ENCODE data around the gene BLID. TPM values are rescaled to one million over a fixed set of nuclear protein-coding genes. Genes with fewer than 3 reads are reported as not detected.

The BLID gene
- total and polyA plus RNA-seq, 10 of the 15 experiments (the other 5 are each of a cell fraction or from before 2014, with no cell fraction given) = not detected

GRCh38 chr11:122094836-122095235, 21.2 kb downstream of the BLID start:
- FAIRE-seq = no peak
- no peak for ATAC-seq
- Histone ChIP-seq H3K27me3 (replicated peaks in 1 of 2; ENCODE audit: control insufficient read depth in 2 of 2, insufficient read depth in 2 of 2, low read length in 1 of 2) (no peaks in the 10 kb centered on the region; a peak in 1 of 4 replicates), H3K9ac (ENCODE audit: control insufficient read depth, insufficient read depth, low read length) (no peak overlapping the region), H2AFZ (ENCODE audit: control insufficient read depth, low read depth, low read length) (no peak overlapping the region), H3K4me2 (ENCODE audit: control insufficient read depth, insufficient read depth) (no peak overlapping the region), H3K4me1 (ENCODE audit: control insufficient read depth, insufficient read depth, low read length) (no peaks in the 10 kb centered on the region), H3K9me3 (replicated peaks; ENCODE audit: control insufficient read depth, insufficient read depth, low read length) (no peaks in the 10 kb centered on the region), H4K20me1 (ENCODE audit: control insufficient read depth, insufficient read depth) (no peaks in the 10 kb centered on the region), H3K4me3 (no peak overlapping the region), H3K79me2 (ENCODE audit: control insufficient read depth, insufficient read depth, low read length) (no peaks in the 10 kb centered on the region), H3K27ac (ENCODE audit: control insufficient read depth, insufficient read depth) (no peak overlapping the region), H3K36me3 (ENCODE audit: control insufficient read depth in 2 of 2, insufficient read depth in 2 of 2, low read length in 1 of 2) (no peaks in the 10 kb centered on the region)
- DNase-seq (ENCODE audit: low read depth, low spot score) = no peak
- CTCF ChIA-PET = interaction anchor here (1.2 kb wide), 1 partner anchor 13 kb away, joined by 4 read pairs; no protein-coding TSS in a partner anchor
- BruUV-seq (replicated peaks) = no TSS peak
- SMC1A ChIA-PET (ENCODE audit: uncharacterized antibody, unreplicated experiment) = no interaction called here
- in situ Hi-C loops (cut with MboI) (no loop called here), intact Hi-C loops (cut with micrococcal nuclease; ENCODE audit: unreplicated experiment) (no loop called here)
- RAD21 ChIA-PET (ENCODE audit: unreplicated experiment) = no interaction called here
- POLR2A ChIA-PET = no interaction called here
- WGBS (ENCODE audit: insufficient coverage, insufficient replicate concordance, low lambda C conversion rate, missing lambda C conversion rate) = 31% methylated on average over 4 of the region's 4 CpGs
- TF ChIP-seq PBX3 (IDR thresholded peaks at IDR 0.05; ENCODE audit: insufficient replicate concordance, low read depth, low read length) (no peak), IRF5 (IDR thresholded peaks at IDR 0.05; ENCODE audit: borderline replicate concordance) (no peak), ZNF207 (IDR thresholded peaks at IDR 0.05; ENCODE audit: borderline replicate concordance) (no peak), HSF1 (IDR thresholded peaks at IDR 0.05; ENCODE audit: low read depth, low read length) (no peak), USF2 (IDR thresholded peaks at IDR 0.05; ENCODE audit: borderline replicate concordance, low read depth, low read length) (no peak), ZNF217 (IDR thresholded peaks at IDR 0.05) (no peak), CHD4 (IDR thresholded peaks at IDR 0.05) (no peak), CEBPB (IDR thresholded peaks at IDR 0.05; ENCODE audit: borderline replicate concordance in 1 of 2, low read depth in 2 of 2, low read length in 2 of 2) (no peak), TAF1 (IDR thresholded peaks at IDR 0.05; ENCODE audit: borderline replicate concordance, low read depth, low read length) (no peak), PAX8 (IDR thresholded peaks at IDR 0.05) (no peak), ELK1 (IDR thresholded peaks at IDR 0.05; ENCODE audit: low read depth, low read length) (no peak), ZBTB40 (IDR thresholded peaks at IDR 0.05; ENCODE audit: borderline replicate concordance) (no peak), HCFC1 (IDR thresholded peaks at IDR 0.05; ENCODE audit: low read length) (no peak), DPF2 (IDR thresholded peaks at IDR 0.05) (no peak), HDAC2 (IDR thresholded peaks at IDR 0.05) (no peak), NBN (IDR thresholded peaks at IDR 0.05) (no peak)
